HL-60 (cell line): ENCODE data around the gene KIAA1549.

Experiments
- DNase-seq, 2 experiments: peaks; one replicate each; pipeline ENCODE4 v3.0.0-alpha.2; 2010 to 2020; ENCODE audit warnings: low read depth in 1 of 2, low spot score in 1 of 2
- H3K27ac ChIP-seq: fragments of 250-450 bp; sonication (Bioruptor Pico); replicated peaks from 2 replicates; pipeline ENCODE4 v1.5.1; 2020; ENCODE audit warnings: mild to moderate bottlenecking, moderate library complexity
- H3K27me3 ChIP-seq: fragments of 250-450 bp; sonication (Bioruptor Pico); 2 replicates; pipeline ENCODE4 v1.5.1; 2021; ENCODE audit warnings: mild to moderate bottlenecking, moderate library complexity; ENCODE audit not compliant: insufficient read depth, poor library complexity, severe bottlenecking
- H3K4me3 ChIP-seq: replicated peaks from 2 replicates; pipeline ENCODE4 v1.5.1; 2011; ENCODE audit warnings: mild to moderate bottlenecking, control low read depth, low read length; ENCODE audit not compliant: insufficient read depth
- GABPA ChIP-seq: IDR thresholded peaks from 2 replicates; pipeline ENCODE4 v1.6.1; 2012; ENCODE audit warnings: low read depth
- POLR2AphosphoS5 ChIP-seq: IDR thresholded peaks from 2 replicates; pipeline ENCODE4 v1.6.1; 2012; ENCODE audit warnings: low read depth
- SPI1 ChIP-seq: IDR thresholded peaks from 2 replicates; pipeline ENCODE4 v1.6.1; 2012; ENCODE audit warnings: low read depth, mild to moderate bottlenecking, borderline replicate concordance
- TF ChIP-seq, protein P1 (sequence below): IDR thresholded peaks from one replicate; pipeline ENCODE4 v1.5.1; 2011; ENCODE audit warnings: low read length, control low read depth, inconsistent platforms; ENCODE audit not compliant: insufficient read depth
- TF ChIP-seq, protein P2 (sequence below): IDR thresholded peaks from 2 replicates; pipeline ENCODE4 v1.6.1; 2012; ENCODE audit warnings: low read depth; ENCODE audit not compliant: insufficient replicate concordance

KIAA1549 gene

DNA sequence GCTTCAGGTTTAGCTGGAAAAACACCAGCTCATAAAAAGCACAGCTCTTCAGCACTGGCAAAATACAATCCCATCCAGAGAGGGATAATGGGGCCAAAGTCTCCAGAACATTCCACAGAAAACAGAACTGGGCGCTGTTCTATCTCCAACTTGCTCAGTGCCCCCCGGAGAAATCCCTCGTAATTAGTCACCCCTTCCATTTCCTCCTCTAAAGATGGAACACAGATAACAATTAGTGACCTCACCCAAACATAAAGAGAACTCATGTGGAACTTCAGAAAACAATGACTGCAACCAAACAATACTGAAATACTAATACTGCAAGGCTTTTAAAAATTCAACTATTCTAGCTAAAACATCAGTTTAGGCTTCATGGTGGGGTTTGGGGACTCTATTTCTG, 46.3 kb downstream of the KIAA1549 start:
- no peak for DNase-seq
- no peaks in the 10 kb centered on the region for H3K27me3 ChIP-seq
- H3K27ac ChIP-seq = no peak overlapping the region
- TF ChIP-seq POLR2AphosphoS5 (no peak), GABPA (no peak), SPI1 (no peak)
- TF ChIP-seq, protein P1, sequence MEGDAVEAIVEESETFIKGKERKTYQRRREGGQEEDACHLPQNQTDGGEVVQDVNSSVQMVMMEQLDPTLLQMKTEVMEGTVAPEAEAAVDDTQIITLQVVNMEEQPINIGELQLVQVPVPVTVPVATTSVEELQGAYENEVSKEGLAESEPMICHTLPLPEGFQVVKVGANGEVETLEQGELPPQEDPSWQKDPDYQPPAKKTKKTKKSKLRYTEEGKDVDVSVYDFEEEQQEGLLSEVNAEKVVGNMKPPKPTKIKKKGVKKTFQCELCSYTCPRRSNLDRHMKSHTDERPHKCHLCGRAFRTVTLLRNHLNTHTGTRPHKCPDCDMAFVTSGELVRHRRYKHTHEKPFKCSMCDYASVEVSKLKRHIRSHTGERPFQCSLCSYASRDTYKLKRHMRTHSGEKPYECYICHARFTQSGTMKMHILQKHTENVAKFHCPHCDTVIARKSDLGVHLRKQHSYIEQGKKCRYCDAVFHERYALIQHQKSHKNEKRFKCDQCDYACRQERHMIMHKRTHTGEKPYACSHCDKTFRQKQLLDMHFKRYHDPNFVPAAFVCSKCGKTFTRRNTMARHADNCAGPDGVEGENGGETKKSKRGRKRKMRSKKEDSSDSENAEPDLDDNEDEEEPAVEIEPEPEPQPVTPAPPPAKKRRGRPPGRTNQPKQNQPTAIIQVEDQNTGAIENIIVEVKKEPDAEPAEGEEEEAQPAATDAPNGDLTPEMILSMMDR = no peak
- TF ChIP-seq, protein P2, sequence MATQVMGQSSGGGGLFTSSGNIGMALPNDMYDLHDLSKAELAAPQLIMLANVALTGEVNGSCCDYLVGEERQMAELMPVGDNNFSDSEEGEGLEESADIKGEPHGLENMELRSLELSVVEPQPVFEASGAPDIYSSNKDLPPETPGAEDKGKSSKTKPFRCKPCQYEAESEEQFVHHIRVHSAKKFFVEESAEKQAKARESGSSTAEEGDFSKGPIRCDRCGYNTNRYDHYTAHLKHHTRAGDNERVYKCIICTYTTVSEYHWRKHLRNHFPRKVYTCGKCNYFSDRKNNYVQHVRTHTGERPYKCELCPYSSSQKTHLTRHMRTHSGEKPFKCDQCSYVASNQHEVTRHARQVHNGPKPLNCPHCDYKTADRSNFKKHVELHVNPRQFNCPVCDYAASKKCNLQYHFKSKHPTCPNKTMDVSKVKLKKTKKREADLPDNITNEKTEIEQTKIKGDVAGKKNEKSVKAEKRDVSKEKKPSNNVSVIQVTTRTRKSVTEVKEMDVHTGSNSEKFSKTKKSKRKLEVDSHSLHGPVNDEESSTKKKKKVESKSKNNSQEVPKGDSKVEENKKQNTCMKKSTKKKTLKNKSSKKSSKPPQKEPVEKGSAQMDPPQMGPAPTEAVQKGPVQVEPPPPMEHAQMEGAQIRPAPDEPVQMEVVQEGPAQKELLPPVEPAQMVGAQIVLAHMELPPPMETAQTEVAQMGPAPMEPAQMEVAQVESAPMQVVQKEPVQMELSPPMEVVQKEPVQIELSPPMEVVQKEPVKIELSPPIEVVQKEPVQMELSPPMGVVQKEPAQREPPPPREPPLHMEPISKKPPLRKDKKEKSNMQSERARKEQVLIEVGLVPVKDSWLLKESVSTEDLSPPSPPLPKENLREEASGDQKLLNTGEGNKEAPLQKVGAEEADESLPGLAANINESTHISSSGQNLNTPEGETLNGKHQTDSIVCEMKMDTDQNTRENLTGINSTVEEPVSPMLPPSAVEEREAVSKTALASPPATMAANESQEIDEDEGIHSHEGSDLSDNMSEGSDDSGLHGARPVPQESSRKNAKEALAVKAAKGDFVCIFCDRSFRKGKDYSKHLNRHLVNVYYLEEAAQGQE = no peak
- H3K4me3 ChIP-seq = no peak overlapping the region

DNA sequence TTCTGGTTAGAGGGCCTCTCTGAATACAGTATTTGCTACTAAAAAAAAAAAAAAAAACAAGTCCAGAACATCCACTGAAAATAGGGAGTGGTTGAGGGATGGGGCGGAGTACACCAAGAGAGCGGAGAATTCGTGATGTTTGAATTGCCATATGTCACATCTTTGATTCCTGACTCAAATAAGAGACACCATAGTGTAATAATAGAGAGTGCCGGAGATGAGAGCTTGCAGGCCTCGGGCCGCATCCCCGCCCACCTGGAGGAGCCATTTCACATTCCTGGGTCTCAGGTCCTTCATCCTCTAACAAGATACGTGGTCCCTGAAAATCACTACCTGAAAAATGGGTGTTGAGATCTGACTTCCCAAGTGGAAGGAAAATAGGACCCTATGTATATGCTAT, 46.8 kb downstream of the KIAA1549 start:
- H3K27ac ChIP-seq = no peak overlapping the region
- DNase-seq = no peak
- TF ChIP-seq GABPA (no peak), SPI1 (no peak), POLR2AphosphoS5 (no peak)
- TF ChIP-seq, protein P1 = no peak
- TF ChIP-seq, protein P2 = no peak
- H3K27me3 ChIP-seq = no peaks in the 10 kb centered on the region
- H3K4me3 ChIP-seq = no peak overlapping the region

DNA sequence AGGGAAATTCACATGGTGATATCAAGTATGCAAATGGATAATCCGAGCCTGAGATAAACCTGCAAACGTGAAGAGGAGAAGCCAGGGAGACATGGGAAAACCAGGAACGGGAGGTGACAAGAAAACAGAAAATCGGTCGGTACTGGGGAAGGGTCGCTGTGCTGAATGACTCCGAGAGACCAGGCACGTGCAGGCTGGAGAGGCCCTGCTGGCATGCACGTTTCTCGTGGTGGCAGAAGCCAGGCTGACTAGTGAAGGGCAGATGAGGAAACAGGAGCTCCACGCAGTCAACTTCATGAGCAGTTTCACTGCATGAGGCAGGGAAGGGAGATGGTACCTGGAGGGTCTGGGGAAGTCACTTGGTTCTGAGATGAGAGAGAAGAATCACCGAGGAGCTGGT, 48.3 kb downstream of the KIAA1549 start:
- TF ChIP-seq, protein P2 = no peak
- TF ChIP-seq SPI1 (no peak), POLR2AphosphoS5 (no peak), GABPA (no peak)
- TF ChIP-seq, protein P1 = no peak
- no peak overlapping the region for H3K4me3 ChIP-seq

More for the DNA sequence above, 48.3 kb downstream of the KIAA1549 start:
- DNase-seq = no peak
- H3K27me3 ChIP-seq = no peaks in the 10 kb centered on the region
- no peak overlapping the region for H3K27ac ChIP-seq
